Body of pancreas (tissue), 4 donors: ENCODE data around the gene CGB7.

Experiments used
- POLR2A ChIP-seq, 3 donors: fragments of 450-650 bp; IDR thresholded peaks; one replicate each; pipeline ENCODE4 v1.6.1; 2016; ENCODE audit warnings: antibody characterized with exemption in 3 of 3, mild to moderate bottlenecking in 2 of 3
- TF ChIP-seq, protein P1 (sequence below), 7 experiments: fragments of 450-650 bp in 4 of 7; fragments of 200-600 bp in 3 of 7; sonication (generic) in 3 of 7; IDR thresholded peaks; one replicate each; pipeline ENCODE4 v1.5.1; 2016 to 2019; ENCODE audit warnings: antibody characterized with exemption in 7 of 7

DNA sequence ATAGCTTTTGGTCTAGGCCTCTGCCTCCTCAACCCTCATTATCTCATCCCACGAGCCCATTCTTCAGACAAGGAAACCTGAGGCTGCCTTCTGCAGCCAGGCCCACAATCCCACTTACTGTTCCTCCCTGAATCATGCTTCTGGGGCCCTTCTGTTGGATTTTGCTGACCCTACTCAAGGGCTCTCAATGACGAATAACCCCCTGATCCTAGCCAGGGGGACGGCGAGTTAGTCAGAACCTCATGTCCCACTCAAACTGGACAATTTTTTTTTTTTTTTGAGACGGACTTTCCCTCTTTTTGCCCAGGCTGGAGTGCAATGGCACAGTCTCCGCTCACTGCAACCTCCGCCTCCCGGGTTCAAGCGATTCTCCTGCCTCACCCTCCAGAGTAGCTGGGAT lies 35.4 kb downstream of the CGB7 start:
- TF ChIP-seq, protein P1, sequence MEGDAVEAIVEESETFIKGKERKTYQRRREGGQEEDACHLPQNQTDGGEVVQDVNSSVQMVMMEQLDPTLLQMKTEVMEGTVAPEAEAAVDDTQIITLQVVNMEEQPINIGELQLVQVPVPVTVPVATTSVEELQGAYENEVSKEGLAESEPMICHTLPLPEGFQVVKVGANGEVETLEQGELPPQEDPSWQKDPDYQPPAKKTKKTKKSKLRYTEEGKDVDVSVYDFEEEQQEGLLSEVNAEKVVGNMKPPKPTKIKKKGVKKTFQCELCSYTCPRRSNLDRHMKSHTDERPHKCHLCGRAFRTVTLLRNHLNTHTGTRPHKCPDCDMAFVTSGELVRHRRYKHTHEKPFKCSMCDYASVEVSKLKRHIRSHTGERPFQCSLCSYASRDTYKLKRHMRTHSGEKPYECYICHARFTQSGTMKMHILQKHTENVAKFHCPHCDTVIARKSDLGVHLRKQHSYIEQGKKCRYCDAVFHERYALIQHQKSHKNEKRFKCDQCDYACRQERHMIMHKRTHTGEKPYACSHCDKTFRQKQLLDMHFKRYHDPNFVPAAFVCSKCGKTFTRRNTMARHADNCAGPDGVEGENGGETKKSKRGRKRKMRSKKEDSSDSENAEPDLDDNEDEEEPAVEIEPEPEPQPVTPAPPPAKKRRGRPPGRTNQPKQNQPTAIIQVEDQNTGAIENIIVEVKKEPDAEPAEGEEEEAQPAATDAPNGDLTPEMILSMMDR (IDR thresholded peaks at IDR 0.05), result no peak
- no peak for TF ChIP-seq POLR2A (IDR thresholded peaks at IDR 0.05)
